Right cardiac atrium (tissue), 5 donors: Measurements from ENCODE around the gene ZNF75A. TPM values are rescaled to one million over a fixed set of nuclear protein-coding genes. Genes with fewer than 3 reads are reported as not detected.
"Not testable (repeated sequence)": the region's sequence is repeated elsewhere in the genome, so short reads cannot be mapped to it uniquely, and the experiment has no call there.

ENCODE experiments used
- ATAC-seq, 2 donors: fragments of 200-7000 bp; cut with Tn5 transposase; one replicate each; pipeline versions ENCODE4 v1.8.0 to v1.9.1; 2020; ENCODE audit warnings: moderate library complexity in 2 of 2, mild to moderate bottlenecking in 1 of 2
- DNase-seq, 3 donors: peaks; one replicate each; pipeline ENCODE4 v3.0.0-alpha.2; 2020
- H3K27ac ChIP-seq: one replicate; pipeline ENCODE4 v1.5.1; 2013; ENCODE audit warnings: mild to moderate bottlenecking, low read length, control low read depth, moderate library complexity
- H3K27me3 ChIP-seq: one replicate; pipeline ENCODE4 v1.6.1; 2013; ENCODE audit not compliant: control insufficient read depth, insufficient read depth
- H3K4me1 ChIP-seq: one replicate; pipeline ENCODE4 v1.6.1; 2013; ENCODE audit warnings: low read length; ENCODE audit not compliant: control insufficient read depth, insufficient read depth
- H3K4me3 ChIP-seq: one replicate; pipeline ENCODE4 v1.5.1; 2013; ENCODE audit warnings: low read length, control low read depth
- H3K9me3 ChIP-seq: one replicate; pipeline ENCODE4 v1.6.1; 2013; ENCODE audit warnings: low read length; ENCODE audit not compliant: control insufficient read depth
- WGBS: extraction: QIAGEN DNeasy Blood & Tissue Kit; methylation state at CpG from one replicate; pipeline ENCODE4 v1.1.7; 2013; 5-methylcytosine and 5-hydroxymethylcytosine counted together
- intact Hi-C, 4 donors: fragments of 100-400 bp; cut with DNase I; formaldehyde crosslinking; loops; one replicate each; pipeline versions ENCODE4 v1.11.0 to v1.14.0; 2022 to 2023
- long read RNA-seq, 4 donors: library from polyadenylated mRNA; unstranded; transcript quantifications; one replicate each; pipeline ENCODE4 v2.0.0, GENCODE V29; 2020 to 2021
- polyA plus RNA-seq: library from polyadenylated mRNA; stranded (reverse); fragments of 200-250 nt; gene quantifications from one replicate; pipeline ENCODE4 v1.2.3, GENCODE V29; 2013
- total RNA-seq, 4 donors: library from RNA; stranded (reverse); fragmentation: NEBNext Ultra II Directional; extraction: Animal tissue kit (Norgen Biotek cat#: 25700); gene quantifications; one replicate each; pipeline ENCODE4 v1.2.1, GENCODE V29; 2021
- donor health status: healthy with polysubstance abuse.
- donor health status: DM: no; HTN: yes; CAD: no.
- donor health status: DM: no; HTN: no; CAD: no.
- donor health status: DM: no; HTN: yes; CAD: no; lungs with severe emphysema.
- donor health status: DM: yes; HTN: yes; CAD: no.

ZNF75A gene
- total RNA-seq (10 to 100 TPM; 19.8 to 23.0 (median 21.5) TPM), polyA plus RNA-seq (16.0 TPM)
- long read RNA-seq, donor 1, partial matches to known transcripts, result 5 of 32 reads
- long read RNA-seq, donor 1, other reads (novel, unspliced or antisense), result 18 of 32 reads
- long read RNA-seq, donor 2, partial matches to known transcripts, result 4 of 19 reads
- long read RNA-seq, donor 2, other reads (novel, unspliced or antisense), result 10 of 19 reads
- long read RNA-seq, donor 3, transcript ZNF75A-201 (6 exons, 2,546 nt), result major isoform, 7 of 87 reads
- long read RNA-seq, donor 3, partial matches to known transcripts, result 20 of 87 reads
- long read RNA-seq, donor 3, other reads (novel, unspliced or antisense), result 52 of 87 reads
- long read RNA-seq, donor 4, partial matches to known transcripts, result 2 of 18 reads
- long read RNA-seq, donor 4, other reads (novel, unspliced or antisense), result 12 of 18 reads

GRCh38 chr16:3305109-3306068 lies at the start of gene ZNF75A, which contains the start of gene TIGD7:
TSS of gene ZNF75A (plus strand) at chr16:3305497. CDS start at chr16:3308429, 2,932 bp downstream.
TSS of gene TIGD7 (minus strand) at chr16:3305430. CDS start at chr16:3300614, 4,816 bp downstream.
- peaks cover 10% of the 10 kb centered on the region for H3K9me3 ChIP-seq
- H3K27me3 ChIP-seq, result no peaks in the 10 kb centered on the region
- H3K4me3 ChIP-seq, result peak within 1 kb of the TSS; percentile 83
- H3K4me1 ChIP-seq, result no peaks in the 10 kb centered on the region
- 1% methylated on average over 103 of the region's 103 CpGs for WGBS
- intact Hi-C loops, result loop anchor here in 2 of 4 donors (2.0 to 10.0 kb wide), 2 partner anchors 23 to 99 kb away; partner anchors contain the start of genes ZNF174 (in 1 of the 2), ZNF263 (in 1 of the 2) and ZSCAN32 (in 1 of the 2)
- ATAC-seq, result peak; percentile 99
- peak within 1 kb of the TSS; percentile 97 for H3K27ac ChIP-seq
- DNase-seq, result peak; percentile 92 to 95 (median 95)

- ATAC-seq (peak; percentile 45 to 54), DNase-seq (no peak)
- H3K4me3 ChIP-seq, result no peak within 1 kb of the TSS
- 74% methylated on average over 14 of the region's 14 CpGs for WGBS
- H3K4me1 ChIP-seq, result no peaks in the 10 kb centered on the region
- no peak within 1 kb of the TSS for H3K27ac ChIP-seq
- no peaks in the 10 kb centered on the region for H3K9me3 ChIP-seq
- intact Hi-C loops, result no loop called here
- no peaks in the 10 kb centered on the region for H3K27me3 ChIP-seq
Measured at GRCh38 chr16:3256146-3256865, 49.0 kb upstream of the ZNF75A start, which contains the start of gene MEFV. TSS of gene MEFV (minus strand) at chr16:3256633. CDS start at chr16:3256587, 46 bp downstream.

DNA sequence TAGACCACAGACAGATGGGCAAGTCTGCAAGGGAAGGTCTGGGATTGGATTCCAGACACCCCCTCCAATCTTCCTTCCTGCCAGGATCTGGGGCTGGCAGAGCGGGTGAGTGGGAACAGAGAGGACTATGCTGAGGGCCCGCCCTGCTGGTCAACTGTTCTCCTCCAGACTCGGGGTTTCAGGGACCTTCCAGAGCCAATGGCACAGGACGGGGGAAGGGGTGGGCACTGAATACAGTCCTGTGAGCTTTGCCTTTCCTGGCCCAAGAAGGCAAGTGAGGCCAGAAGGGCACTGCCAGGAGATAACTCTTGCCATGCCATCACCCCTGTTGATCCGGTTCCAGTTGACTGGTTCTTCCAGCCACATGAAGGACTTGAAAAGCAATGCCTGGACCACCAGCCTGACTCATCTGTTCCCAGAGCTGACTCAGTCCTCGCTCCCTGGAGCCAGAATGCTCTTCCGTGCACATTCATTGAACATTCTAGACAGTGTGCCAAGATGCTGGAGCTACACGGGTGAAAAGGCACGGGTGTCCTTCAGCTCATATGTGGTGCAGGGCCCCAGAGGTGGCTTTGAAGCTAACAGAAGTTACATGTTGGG lies 48.3 kb upstream of the ZNF75A start:
- Histone ChIP-seq H3K9me3 (no peaks in the 10 kb centered on the region), H3K4me1 (no peaks in the 10 kb centered on the region), H3K4me3 (no peak overlapping the region), H3K27me3 (no peaks in the 10 kb centered on the region), H3K27ac (no peak overlapping the region)
- ATAC-seq (peak in 1 of 2 donors; percentile 23), DNase-seq (no peak)
- intact Hi-C loops, result no loop called here
- WGBS, result 75% methylated on average over 9 of the region's 9 CpGs

DNA sequence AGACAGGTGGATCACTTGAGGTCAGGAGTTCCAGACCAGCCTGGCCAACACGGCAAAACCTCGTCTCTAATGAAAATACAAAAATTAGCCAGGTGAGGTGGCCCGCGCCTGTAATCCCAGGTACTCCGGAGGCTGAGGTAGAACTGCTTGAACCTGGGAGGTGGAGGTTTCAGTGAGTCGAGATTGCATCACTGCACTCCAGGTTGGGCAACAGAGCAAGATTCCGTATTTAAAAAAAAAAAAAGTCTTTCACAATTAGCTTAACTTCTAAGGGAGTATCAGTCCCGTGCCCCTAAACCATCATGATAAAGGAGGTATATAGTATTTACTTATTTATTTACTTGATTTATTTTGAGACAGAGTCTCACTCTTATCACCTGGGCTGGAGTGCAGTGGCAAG lies 45.5 kb upstream of the ZNF75A start:
- no peaks in the 10 kb centered on the region for H3K9me3 ChIP-seq
- no peak overlapping the region for H3K4me3 ChIP-seq
- no peak for DNase-seq
- ATAC-seq, result no peak
- H3K4me1 ChIP-seq, result peaks cover 2% of the 10 kb centered on the region
- 84% methylated on average over 8 of the region's 8 CpGs for WGBS
- no peaks in the 10 kb centered on the region for H3K27me3 ChIP-seq
- no peak overlapping the region for H3K27ac ChIP-seq
- intact Hi-C loops, result no loop called here

- intact Hi-C loops, result no loop called here
- no peak overlapping the region for H3K27ac ChIP-seq
- DNase-seq, result no peak
- ATAC-seq, result no peak
- peaks cover 4% of the 10 kb centered on the region for H3K4me1 ChIP-seq
- no peak overlapping the region for H3K4me3 ChIP-seq
- H3K9me3 ChIP-seq, result no peaks in the 10 kb centered on the region
- WGBS, result 95% methylated on average over 4 of the region's 4 CpGs
- no peaks in the 10 kb centered on the region for H3K27me3 ChIP-seq
Measured at GRCh38 chr16:3262517-3262916, 42.8 kb upstream of the ZNF75A start.

DNA sequence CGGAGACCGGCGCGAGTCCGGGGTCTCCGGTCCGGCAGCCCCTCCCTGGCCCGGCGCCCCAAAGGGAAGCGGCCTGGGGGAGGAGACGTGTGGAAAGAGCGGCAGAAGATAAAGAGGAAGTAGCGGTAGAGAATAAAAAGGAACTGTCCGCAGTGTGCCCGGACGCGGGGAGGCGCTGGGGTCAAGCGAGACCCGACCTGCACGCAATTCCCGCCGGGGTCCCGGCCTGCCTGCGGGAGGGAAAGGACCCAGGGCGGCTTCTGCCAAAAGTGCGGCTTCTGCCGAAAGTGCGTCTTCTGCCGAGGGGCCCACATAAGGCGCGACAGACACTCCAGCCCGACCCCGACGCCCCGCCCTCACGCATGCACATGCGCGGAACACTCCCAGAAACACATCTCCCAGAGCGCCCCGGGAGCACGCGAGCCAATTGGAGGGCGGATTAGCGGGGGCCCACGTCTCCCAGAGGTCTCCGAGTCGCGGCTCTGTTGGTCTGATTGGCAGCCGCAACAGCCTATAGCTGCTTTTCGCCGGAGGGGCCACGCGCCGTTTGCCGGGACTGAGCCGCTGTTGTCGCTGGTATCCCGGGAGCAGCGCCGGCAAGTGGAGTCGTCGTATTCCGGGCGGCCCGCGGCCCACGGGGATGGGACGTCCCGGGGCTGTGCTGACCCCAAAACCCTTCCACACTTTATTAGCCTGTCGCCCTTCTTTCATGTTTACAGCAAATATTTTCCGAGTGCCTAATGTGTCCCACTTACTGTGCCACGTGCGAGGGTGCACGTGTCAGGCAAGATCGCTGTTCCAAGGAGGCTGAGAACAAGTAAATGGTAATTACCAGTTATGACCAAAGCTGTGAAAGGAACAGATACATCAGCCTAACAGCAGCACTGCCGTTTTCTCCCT lies 40.9 kb upstream of the ZNF75A start:
- Histone ChIP-seq H3K27ac (peak overlapping the region; percentile 95), H3K4me1 (peaks cover 4% of the 10 kb centered on the region), H3K4me3 (peak overlapping the region; percentile 65), H3K9me3 (no peaks in the 10 kb centered on the region), H3K27me3 (no peaks in the 10 kb centered on the region)
- whole genome bisulfite sequencing, result 1% methylated on average over 77 of the region's 77 CpGs
- peak; percentile 96 for ATAC-seq
- peak; percentile 98 to 99 (median 99) for DNase-seq
- intact Hi-C loops, result no loop called here

DNA sequence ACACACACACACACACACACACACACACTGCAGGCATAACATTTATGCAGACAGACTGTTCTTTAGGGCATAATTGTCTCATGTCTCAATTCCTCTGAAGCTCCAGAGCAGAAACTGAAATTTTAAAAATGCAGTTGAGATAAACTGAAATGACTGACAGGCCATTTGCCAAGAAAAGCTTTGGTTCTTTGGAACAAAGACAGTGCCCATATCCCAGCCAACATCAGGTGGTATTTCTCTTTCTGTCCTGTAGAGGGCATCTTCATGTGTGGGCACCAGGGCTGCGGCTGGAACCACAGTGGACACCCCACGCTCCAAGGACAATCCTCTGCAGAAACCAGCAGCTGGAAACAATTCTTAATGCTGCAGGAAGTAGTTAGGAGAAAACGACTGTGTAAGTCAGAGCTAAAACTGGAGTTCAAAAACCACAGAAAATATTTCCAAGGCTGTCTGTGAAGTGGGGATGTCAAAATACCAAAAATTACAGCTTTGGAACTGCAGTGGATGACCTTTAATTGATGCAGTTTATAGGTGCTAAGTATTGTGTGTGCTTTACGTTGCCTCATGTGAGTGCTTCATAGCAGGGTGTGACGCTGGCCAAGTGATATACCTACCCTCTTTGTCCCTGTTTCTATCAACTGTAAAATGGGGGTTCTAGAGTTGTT lies 38.3 kb upstream of the ZNF75A start:
- intact Hi-C loops, result no loop called here
- no peak overlapping the region for H3K27ac ChIP-seq
- no peak for ATAC-seq
- WGBS, result 61% methylated on average over 5 of the region's 5 CpGs
- H3K4me1 ChIP-seq, result peaks cover 4% of the 10 kb centered on the region
- no peak overlapping the region for H3K4me3 ChIP-seq
- no peaks in the 10 kb centered on the region for H3K9me3 ChIP-seq
- peak in 1 of 3 donors; percentile 21 for DNase-seq
- no peaks in the 10 kb centered on the region for H3K27me3 ChIP-seq

GRCh38 chr16:3268294-3268693 lies 37.0 kb upstream of the ZNF75A start:
- Histone ChIP-seq H3K27me3 (no peaks in the 10 kb centered on the region), H3K4me1 (peaks cover 1% of the 10 kb centered on the region), H3K27ac (no peak overlapping the region), H3K9me3 (no peaks in the 10 kb centered on the region), H3K4me3 (no peak overlapping the region)
- WGBS, result 83% methylated on average over 1 of the region's 1 CpG
- no peak for DNase-seq
- intact Hi-C loops, result no loop called here
- no peak for ATAC-seq

DNA sequence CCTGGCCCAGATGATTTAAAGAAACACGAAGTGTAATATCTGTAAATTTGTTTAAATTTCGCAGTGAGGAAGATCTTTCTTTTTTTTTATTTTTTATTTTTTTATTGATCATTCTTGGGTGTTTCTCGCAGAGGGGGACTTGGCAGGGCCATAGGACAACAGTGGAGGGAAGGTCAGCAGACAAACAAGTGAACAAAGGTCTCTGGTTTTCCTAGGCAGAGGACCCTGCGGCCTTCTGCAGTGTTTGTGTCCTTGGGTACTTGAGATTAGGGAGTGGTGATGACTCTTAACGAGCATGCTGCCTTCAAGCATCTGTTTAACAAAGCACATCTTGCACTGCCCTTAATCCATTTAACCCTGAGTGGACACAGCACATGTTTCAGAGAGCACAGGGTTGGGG lies 34.6 kb upstream of the ZNF75A start:
- H3K27me3 ChIP-seq, H3K27ac ChIP-seq, ATAC-seq, H3K9me3 ChIP-seq, H3K4me3 ChIP-seq, DNase-seq, intact Hi-C loops, H3K4me1 ChIP-seq: not testable (repeated sequence)
- 77% methylated on average over 5 of the region's 5 CpGs for WGBS
